Urothelium cell line (cell line): Measurements from ENCODE around the gene PTBP3.
"Not testable (repeated sequence)": the region's sequence is repeated elsewhere in the genome, so short reads cannot be mapped to it uniquely, and the experiment has no call there.

Source experiments
- DNase-seq: peaks from one replicate; pipeline ENCODE4 v3.0.0; 2011; ENCODE audit warnings: low spot score, mixed read lengths
- FAIRE-seq: peaks from 2 replicates; lab custom pipeline; 2011; peaks lifted over from hg19 to GRCh38; lab: Jason Lieb, UNC

PTBP3 gene

DNA sequence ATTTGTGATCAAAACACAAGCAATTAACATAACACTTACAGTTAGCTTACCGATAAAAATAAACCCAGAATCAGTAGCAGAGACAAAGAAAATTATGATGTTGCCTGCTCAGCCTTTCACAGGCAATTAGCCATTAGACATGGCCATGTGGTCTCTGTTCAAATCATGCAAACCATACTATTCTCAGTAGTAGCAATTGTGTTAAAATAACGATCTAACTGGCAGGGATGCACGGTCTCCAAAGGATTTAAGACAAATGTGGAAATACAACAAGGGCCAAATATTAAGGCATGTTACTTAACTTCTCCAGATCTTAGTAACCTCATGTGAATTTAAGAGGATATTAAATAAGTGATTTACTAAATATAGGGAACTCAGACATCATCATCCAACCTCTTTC lies 59.5 kb downstream of the PTBP3 start:
- no peak for DNase-seq
- no peak for FAIRE-seq

DNA sequence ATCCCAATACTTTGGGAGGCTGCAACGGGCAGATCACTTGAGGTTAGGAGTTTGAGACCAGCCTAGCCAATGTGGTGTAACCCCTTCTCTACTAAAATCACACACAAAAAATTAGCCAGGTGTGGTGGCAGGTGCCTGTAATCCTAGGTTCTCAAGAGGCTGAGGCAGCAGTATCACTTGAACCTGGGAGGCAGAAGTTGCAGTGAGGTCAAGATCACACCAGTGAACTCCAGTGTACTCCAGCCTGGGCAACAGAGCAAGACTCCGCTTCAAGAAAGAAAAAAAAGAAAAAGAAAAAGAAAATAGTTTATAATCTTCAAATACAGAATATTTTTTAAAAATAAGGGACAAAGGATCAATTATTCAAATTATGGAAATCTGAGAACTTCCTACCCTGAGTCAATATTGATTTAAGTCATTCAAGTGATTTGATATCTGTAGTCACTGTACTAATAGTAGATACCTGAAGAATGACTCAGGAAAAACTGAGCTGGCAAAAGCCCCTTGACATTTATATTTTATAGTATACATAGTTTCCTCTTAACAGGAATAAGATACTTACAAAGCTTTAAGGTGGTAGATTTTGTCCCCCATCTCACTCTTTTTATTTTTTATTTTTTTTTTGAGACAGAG lies 61.8 kb downstream of the PTBP3 start:
- DNase-seq (no peak), FAIRE-seq (no peak)

DNA sequence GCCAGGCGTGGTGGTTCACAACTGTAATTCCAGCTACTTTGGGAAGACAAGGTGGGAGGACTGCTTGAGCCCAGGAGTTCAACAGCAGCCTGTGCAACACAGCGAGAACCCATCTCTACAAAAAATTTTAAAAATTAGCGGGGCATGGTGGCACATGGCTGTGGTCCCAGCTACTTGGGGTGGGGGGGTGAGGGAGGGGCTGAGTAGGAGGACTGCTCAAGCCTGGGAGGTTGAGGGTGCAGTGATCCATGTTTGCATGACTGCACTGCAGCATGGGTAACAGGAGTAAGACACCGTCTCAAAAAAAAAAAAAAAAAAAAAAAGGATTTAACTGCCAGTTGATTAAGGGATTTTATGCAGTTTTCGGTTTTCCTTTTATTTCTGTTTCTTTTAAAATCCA lies 65.0 kb downstream of the PTBP3 start:
- FAIRE-seq, result no peak

DNA sequence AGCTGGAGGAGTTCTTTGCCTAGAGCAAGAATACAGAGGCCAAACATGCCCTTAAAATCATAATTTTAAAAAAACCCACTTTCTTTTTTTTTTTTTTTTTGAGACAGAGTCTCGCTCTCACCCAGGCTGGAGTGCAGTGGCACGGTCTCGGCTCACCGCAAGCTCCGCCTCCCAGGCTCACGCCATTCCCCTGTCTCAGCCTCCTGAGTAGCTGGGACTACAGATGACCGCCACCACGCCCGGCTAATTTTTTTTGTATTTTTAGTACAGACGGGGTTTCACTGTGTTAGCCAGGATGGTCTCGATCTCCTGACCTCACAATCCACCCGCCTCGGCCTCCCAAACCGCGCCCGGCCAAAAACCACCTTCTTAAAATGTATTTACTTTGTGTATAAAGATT lies 66.3 kb downstream of the PTBP3 start:
- DNase-seq, FAIRE-seq: not testable (repeated sequence)

More for the DNA sequence above, 65.0 kb downstream of the PTBP3 start:
- no peak for DNase-seq

DNA sequence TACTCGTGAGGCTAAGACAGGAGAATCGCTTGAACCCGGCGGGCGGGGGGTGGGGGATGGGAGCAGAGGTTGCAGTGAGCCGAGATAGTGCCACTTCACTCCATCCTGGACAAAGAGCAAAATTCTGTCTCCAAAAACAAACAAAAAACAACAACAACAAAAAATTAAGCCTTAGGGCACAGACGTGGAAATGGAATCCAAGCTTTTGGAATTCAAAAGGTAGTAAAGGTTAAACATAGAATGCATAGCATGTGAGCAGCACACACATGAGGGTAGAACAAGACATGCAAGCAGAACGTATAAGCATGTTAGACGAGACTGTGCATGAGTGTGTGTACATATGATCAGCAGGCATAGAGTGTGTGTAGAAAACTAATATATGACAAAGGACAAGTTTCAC lies 68.0 kb downstream of the PTBP3 start:
- DNase-seq (no peak), FAIRE-seq (no peak)

DNA sequence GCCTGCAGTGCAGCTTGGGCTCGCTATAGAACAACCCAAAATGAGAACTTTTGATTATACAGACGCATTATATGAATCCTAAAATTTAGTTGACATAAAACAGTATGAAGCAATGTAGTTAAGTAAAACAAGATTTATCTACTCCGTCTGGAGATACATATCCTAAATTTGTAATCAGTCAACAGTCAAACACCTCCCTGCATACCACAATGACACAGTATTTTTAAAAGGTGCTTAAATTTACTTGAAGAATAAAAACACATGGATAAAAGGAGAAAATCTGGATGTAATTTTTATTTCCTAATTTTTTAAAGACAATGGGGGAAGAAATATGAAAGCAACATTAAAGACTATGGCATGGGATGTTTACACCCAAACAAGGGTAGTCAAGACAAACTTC lies 70.8 kb downstream of the PTBP3 start:
- DNase-seq, result no peak
- no peak for FAIRE-seq

DNA sequence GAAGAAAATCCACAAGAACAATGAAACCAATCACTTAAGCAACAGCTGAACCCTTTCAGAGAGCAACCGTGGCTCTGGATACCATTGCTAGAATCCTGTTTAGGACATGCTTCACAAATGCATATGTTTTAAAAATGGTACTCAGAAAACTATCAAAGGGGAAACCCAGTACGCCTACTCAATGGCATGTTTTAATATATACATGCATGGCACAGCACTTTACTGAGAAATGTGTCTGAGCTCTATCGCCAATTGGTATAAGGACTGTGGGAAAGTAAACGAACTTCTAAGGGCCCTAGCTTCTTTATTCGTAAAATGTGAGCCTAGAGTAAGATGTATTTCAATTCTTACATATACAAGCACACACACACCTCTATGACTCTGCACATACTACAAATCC lies 72.3 kb downstream of the PTBP3 start:
- FAIRE-seq (no peak), DNase-seq (no peak)

DNA sequence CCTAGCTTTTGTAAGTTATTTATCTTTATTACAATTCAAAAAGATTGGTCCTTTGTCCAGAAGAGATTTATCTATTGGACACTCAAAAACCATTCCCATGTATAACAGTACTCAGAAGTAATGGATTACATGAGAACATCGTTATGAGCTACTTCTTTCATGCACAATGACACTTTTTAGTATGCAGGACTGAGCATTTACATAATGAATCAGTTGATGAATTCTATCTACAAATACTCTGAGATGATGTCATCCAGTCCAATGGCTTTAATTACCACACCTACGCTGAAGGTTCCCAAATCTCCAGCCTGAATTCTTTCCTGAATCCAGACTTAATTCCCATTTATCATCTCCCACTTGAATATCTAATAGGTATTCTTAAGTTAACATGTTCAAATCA lies 75.3 kb downstream of the PTBP3 start:
- no peak for FAIRE-seq
- DNase-seq, result no peak

DNA sequence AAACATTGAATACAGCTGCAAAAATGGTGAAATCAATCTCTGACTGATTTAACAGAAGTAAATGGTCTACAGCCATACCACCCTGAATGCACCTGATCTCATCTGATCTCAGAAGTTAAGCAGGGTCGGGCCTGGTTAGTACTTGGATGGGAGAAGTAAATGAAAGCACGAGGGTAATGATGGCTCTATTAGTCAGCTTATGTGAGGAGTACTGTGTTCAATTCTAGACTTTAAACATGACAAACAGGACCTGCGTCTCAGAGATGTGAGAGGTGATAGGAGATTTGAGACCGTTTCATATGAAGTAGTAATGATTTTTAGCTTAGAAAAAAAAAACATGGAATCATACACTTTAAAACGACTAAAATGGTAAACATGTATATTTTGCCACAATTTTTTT lies 81.2 kb downstream of the PTBP3 start:
- FAIRE-seq, result no peak
- no peak for DNase-seq

DNA sequence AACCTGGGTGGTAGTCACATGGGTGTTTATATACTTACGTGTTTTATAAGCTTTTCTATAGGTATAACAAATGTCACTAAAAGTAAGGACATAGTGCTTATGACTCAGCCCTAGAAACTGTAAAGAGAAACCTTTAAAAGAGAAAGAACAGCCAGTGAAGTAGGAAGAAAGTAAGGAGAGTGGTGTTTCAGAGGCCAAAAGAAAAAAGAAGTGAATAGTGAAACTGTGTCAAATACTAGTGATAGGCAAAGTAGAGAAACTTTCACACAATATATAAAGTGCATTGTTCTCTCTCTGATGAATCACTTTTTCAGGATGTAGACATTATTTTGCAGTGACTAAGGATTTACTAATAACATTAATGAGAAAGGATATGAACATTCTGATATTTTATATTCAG lies 84.1 kb downstream of the PTBP3 start:
- DNase-seq (no peak), FAIRE-seq (no peak)

DNA sequence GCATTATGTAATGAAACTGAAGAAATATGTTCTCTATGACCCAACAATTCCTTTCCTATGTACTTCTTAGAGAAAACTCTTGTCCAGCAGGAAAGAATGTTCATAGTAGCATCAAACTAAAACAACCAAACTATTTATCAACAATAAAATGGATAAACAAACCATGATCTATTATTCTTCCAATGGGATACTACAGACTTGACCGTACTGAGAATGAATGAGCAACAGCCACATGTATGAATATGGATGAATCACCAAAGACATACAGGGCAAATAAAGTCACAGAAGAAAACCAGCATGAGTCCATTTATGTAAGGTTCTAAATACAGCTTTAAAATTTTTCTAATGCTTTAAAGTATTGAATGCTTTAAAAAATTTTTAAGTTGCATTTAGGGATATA lies 84.7 kb downstream of the PTBP3 start:
- FAIRE-seq, result no peak

DNA sequence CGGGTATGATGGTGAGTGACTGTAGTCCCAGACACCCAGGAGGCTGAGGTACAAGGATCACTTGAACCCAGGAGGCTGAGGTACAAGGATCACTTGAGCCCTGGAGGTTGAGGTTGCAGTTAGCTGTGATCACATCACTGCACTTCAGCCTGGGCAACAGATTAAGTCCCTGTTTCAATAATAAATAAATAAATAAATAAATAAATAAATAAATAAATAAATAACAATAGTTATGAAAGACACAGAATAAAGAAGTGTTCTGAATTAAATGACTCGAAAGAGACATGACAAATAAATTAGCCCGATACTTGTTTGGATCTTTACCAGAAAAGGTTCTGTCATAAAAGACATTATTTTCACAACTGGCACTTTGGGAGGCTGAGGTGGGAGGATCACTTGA lies 86.3 kb downstream of the PTBP3 start:
- no peak for FAIRE-seq

More for the DNA sequence above, 84.7 kb downstream of the PTBP3 start:
- no peak for DNase-seq

DNA sequence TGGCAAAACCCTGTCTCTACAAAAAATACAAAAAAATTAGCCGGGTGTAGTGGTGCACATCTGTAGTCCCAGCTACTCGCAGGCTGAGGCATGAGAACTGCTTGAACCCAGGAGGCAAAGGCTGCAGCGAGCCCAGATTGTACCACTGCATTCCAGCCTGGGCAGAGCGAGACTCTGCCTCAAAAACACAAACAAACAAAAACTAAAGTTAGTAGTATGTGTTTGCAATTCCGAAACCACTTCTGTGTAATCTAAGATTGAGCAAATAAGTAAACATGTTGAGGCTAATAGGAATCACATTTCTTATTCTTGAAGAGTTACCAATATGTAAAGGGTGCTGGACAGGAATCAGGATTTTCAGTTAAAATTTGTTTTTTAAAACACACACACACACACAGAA lies 88.3 kb downstream of the PTBP3 start:
- FAIRE-seq (no peak), DNase-seq (no peak)

More for the DNA sequence above, 86.3 kb downstream of the PTBP3 start:
- DNase-seq, result no peak

DNA sequence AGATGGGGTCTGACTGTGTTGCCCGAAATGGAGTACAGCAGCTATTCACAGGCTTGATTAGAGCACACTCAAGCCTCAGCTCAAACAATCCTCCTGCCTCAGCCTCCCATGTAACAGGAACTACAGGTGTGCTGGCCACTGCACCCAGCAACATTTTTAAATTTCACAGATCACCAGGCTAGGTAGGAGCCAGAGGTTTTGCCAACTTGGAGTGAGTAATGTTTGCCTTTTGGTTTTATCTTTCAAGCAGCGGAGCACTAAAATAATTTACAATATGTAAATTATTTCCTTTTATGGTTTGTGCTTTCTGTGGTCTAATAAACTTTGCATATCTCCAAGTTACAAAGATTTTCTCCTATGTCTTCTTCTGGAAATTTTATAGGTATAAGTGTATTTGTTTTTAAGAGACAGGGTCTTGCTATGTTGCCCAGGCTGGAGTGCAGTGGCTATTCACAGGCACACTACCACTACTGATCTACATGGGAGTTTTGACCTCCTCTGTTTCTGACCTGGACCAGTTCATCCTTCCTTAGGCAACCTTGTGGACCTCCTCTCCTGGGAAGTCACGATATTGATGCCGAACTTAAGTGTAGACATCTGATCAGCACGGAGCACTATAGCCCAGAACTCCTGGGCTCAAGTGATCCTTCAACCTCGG lies 91.1 kb downstream of the PTBP3 start:
- DNase-seq (no peak), FAIRE-seq (no peak)

DNA sequence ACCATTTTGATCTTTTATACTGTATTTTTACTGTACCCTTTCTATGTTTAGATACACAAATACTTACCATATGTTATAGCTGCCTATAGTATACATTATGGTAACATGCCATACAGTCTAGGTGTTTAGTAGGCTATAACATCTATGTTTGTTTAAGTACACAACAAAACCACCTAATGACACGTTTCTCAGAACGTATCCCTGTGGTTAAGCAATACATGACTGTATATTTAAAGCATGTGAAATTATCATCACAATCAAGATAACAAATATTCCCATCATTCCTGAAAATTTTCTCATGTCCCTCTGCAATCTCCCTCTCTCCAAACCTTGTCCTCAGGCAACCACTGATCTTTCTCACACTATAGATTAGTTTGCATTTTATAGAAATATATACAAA lies 91.9 kb downstream of the PTBP3 start:
- no peak for DNase-seq

DNA sequence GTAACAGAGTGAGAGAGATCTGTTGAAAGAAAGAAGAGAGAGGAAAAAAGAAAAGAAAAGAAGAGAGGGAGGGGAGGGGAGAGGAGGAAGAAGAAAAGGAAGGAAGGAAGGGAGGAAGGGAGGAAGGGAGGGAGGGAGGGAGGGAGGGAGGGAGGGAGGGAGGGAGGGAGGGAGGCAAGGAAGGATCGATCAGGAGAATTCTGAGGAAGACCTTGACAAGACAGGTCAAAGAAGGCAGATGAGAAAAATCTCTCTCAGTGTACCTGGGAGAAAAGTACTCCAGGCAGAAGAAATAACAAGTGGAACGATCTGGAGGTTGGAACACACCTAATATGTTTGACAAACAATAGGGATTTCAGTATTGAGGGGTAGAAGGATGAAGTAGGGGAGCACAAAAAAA lies 93.7 kb downstream of the PTBP3 start:
- FAIRE-seq, result no peak
- no peak for DNase-seq

More for the DNA sequence above, 91.9 kb downstream of the PTBP3 start:
- no peak for FAIRE-seq

DNA sequence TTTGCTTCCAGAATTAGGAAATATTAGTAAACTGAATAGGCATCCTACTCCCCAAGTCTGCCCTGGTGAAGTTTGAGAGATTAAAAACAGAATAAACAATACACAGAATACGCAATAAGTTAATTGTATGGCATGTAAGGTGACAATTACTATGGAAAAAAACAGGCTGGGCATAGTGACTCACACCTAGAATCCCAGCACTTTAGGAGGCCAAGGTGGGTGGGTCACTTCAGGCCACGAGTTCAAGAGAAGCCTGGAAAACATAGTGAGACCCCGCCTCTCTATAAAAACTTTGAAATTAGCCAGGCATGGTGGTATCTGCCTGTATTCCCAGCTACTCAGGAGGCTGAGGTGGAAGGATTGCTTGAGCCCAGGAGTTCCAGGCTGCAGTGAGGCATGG lies 94.1 kb downstream of the PTBP3 start:
- DNase-seq (no peak), FAIRE-seq (no peak)

DNA sequence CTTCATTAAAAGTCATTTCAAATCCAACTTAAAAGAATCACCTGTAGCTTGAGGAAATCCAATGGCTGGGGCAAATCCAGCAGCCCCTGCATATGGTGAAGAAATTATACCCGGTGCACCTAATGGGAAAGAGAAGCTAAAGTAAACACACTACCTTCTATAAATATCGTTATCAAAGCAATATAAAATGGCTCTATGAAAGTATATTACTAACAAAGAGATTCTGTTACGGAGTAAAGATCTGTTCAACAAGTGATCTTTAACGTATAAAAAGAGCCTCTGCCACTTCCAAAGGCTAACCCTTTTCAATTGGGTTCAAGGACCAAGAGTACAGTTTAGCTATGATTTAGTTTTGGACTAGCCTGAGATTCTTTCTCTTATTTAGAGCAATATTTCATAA lies 98.6 kb downstream of the PTBP3 start:
- FAIRE-seq (no peak), DNase-seq (no peak)

DNA sequence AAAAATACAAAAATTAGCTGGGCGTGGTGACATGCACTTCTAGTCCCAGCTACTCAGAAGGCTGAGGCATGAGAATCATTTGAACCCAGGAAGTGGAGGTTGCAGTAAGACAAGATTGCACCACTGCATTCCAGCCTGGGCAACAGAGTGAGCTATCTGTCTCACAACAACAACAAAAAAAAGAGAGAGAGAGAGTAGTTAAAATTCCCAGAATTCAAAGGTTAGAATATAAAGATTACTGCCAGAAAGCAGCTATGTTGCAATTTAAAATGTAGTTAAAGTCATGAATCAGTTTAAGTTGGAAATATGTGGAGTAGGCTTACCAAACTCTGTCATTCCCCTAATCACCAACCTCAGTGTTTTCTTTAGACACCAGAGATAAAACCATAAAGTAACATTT lies 99.7 kb downstream of the PTBP3 start:
- DNase-seq (no peak), FAIRE-seq (no peak)

DNA sequence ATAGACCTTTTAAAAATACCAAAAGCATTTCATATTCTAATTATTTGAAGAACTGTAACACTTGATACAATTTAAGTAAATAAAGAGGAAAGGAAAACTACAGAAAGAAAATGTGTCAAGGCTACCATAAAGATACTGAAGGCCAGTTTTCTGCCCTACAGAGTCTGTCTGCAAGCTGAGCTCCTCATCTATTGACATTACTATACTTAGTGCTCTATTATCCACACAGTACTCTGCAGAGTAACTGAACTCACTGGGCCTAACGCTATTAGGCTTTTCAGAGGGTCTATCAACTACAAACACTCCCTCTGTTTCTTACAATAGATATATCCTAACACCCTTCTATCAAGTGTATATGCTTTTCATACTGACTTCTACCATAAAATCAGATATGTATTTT lies 101.2 kb downstream of the PTBP3 start:
- FAIRE-seq (no peak), DNase-seq (no peak)

DNA sequence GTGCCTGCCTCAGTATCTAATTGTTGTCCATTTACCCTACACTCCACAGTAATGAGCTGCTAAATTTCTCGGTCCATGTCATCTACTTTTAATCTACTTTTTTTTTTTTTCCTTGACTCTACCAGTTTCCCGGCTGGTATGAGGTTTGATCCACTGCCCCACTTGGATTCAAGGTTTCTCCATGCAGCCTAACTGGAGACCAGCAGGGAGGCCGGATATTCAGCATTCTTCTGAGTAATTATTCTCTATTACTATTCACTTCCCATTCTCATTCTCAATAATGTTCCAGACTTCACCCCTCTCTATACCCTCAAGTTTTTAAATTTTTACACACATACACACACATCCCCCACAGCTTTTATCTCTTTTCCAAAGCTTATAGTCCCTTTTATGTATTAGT lies 107.3 kb downstream of the PTBP3 start:
- FAIRE-seq, result no peak
- DNase-seq, result no peak

DNA sequence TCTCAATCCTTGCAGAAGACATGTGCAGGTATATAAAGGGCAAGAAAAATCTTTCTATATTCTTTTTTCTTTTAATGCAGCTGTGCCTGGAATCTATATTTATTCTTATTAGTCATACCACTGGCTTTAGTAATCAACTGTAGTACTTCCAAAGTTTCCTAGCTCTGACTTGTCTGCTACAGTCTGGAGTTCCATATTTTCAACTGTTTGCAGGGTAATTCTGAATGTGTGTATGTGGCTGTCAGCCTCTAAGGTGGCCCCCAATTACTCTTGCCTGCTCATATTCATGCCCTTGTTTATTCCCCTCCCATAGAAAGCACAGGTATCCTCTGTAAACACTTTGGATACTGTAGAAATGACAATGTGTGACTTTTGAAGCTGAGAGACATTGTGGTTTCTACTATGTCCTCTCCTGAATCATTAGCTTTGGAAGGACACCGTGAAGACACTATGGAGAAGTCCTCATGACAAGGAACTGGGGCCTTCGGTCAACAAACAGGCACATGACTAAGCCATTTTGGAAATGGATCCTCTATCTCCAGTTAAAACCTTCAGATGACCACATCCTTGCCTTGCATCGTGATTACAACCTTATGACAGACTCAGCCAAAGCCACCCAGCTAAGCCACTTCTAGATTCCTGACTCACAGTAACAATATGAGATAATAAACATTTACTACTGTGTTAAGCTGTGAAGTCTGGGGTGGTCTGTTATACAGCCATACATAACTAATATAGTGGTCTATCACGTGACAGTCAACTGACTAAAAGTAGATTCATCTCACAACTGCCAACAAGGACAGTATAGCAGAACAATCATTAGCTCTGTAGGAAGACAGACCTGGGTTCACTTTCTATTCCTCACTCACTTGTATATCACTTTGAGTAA lies 108.8 kb downstream of the PTBP3 start:
- FAIRE-seq (no peak), DNase-seq (no peak)
